HEK293T (cell line): ENCODE data around the gene REV1.

Experiments used
- CTCF ChIA-PET: fragments of 350-600 bp; formaldehyde crosslinking; extraction: SDS; loops from one replicate; lab custom pipeline; 2021; ENCODE audit warnings: antibody characterized with exemption, inconsistent platforms; lab: Yijun Ruan, JAX
- POLR2A ChIA-PET: fragments of 350-600 bp; formaldehyde crosslinking; extraction: SDS; loops from one replicate; lab custom pipeline; 2020; ENCODE audit warnings: antibody characterized with exemption, inconsistent platforms; lab: Yijun Ruan, JAX
- DNase-seq: peaks from one replicate; pipeline ENCODE4 v3.0.0; 2012; ENCODE audit warnings: mixed read lengths; ENCODE audit errors: extremely low spot score
- ARNT ChIP-seq: fragments of 450-650 bp; IDR thresholded peaks from 2 replicates; pipeline ENCODE4 v1.6.1; 2017; ENCODE audit warnings: mild to moderate bottlenecking
- BHLHE40 ChIP-seq: fragments of 450-650 bp; IDR thresholded peaks from 2 replicates; pipeline ENCODE4 v1.6.1; 2016; ENCODE audit warnings: mild to moderate bottlenecking, moderate library complexity, borderline replicate concordance
- CTBP1 ChIP-seq: fragments of 450-650 bp; IDR thresholded peaks from 2 replicates; pipeline ENCODE4 v1.6.1; 2016; ENCODE audit warnings: borderline replicate concordance
- ELF4 ChIP-seq: fragments of 450-650 bp; IDR thresholded peaks from 2 replicates; pipeline ENCODE4 v1.6.1; 2017; ENCODE audit warnings: antibody characterized with exemption
- FOXA1 ChIP-seq: fragments of 450-650 bp; IDR thresholded peaks from 2 replicates; pipeline ENCODE4 v1.6.1; 2016; ENCODE audit warnings: mild to moderate bottlenecking
- FOXK2 ChIP-seq: fragments of 450-650 bp; IDR thresholded peaks from 2 replicates; pipeline ENCODE4 v1.6.1; 2016; ENCODE audit warnings: mild to moderate bottlenecking
- FOXM1 ChIP-seq: fragments of 450-650 bp; IDR thresholded peaks from 2 replicates; pipeline ENCODE4 v1.6.1; 2017; ENCODE audit warnings: mild to moderate bottlenecking, borderline replicate concordance
- HDGF ChIP-seq: fragments of 450-650 bp; IDR thresholded peaks from 2 replicates; pipeline ENCODE4 v1.6.1; 2017; ENCODE audit warnings: antibody characterized with exemption, borderline replicate concordance
- L3MBTL2 ChIP-seq: fragments of 450-650 bp; conservative IDR thresholded peaks from 2 replicates; pipeline ENCODE4 v1.6.1; 2016; ENCODE audit warnings: mild to moderate bottlenecking
- LEF1 ChIP-seq: fragments of 450-650 bp; IDR thresholded peaks from 2 replicates; pipeline ENCODE4 v1.6.1; 2017; ENCODE audit warnings: mild to moderate bottlenecking, borderline replicate concordance
- NFRKB ChIP-seq: fragments of 450-650 bp; IDR thresholded peaks from 2 replicates; pipeline ENCODE4 v1.6.1; 2016; ENCODE audit warnings: mild to moderate bottlenecking, moderate library complexity
- SP1 ChIP-seq: fragments of 450-650 bp; IDR thresholded peaks from 2 replicates; pipeline ENCODE4 v1.6.1; 2017
- SUZ12 ChIP-seq: fragments of 450-650 bp; IDR thresholded peaks from 2 replicates; pipeline ENCODE4 v1.6.1; 2016; ENCODE audit warnings: mild to moderate bottlenecking
- TARDBP ChIP-seq: fragments of 450-650 bp; IDR thresholded peaks from 2 replicates; pipeline ENCODE4 v1.6.1; 2016
- ZNF384 ChIP-seq: fragments of 450-650 bp; IDR thresholded peaks from 2 replicates; pipeline ENCODE4 v1.6.1; 2016
- TF ChIP-seq, protein P1 (sequence below): fragments of 450-650 bp; IDR thresholded peaks from 2 replicates; pipeline ENCODE4 v1.6.1; 2016

REV1 gene

DNA sequence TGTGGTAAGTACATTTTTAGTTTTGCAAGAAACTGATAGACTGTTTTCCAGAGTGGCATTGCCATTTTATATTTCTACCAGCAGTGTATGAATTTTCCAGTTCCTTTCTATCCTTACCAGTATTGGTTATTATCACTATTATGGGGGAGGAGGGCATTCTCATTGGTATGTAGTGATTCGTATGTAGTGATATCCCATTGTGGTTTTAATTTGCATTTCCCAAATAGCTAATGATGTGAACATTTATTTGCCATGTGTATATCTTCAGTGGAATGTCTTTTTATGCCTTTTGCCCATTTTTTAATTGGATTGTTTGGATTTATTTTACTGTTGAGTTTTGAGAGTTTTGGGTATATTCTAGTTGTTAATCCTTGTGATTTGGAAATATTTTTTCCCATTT lies 135.7 kb downstream of the REV1 start:
- ChIA-PET CTCF (no interaction called here), POLR2A (interaction anchor here (1.9 kb wide), 1 partner anchor 17 kb away, joined by 6 read pairs; the partner anchor contains the start of gene EIF5B)
- TF ChIP-seq, protein P1, sequence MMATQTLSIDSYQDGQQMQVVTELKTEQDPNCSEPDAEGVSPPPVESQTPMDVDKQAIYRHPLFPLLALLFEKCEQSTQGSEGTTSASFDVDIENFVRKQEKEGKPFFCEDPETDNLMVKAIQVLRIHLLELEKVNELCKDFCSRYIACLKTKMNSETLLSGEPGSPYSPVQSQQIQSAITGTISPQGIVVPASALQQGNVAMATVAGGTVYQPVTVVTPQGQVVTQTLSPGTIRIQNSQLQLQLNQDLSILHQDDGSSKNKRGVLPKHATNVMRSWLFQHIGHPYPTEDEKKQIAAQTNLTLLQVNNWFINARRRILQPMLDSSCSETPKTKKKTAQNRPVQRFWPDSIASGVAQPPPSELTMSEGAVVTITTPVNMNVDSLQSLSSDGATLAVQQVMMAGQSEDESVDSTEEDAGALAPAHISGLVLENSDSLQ = no peak
- TF ChIP-seq SUZ12 = no peak
- TF ChIP-seq L3MBTL2 = no peak
- TF ChIP-seq FOXA1 = no peak
- no peak for TF ChIP-seq BHLHE40
- TF ChIP-seq TARDBP = no peak
- TF ChIP-seq NFRKB = no peak
- TF ChIP-seq ELF4 = no peak
- TF ChIP-seq FOXK2 = no peak
- no peak for TF ChIP-seq SP1
- TF ChIP-seq HDGF = no peak
- no peak for TF ChIP-seq LEF1
- TF ChIP-seq ZNF384 = no peak
- TF ChIP-seq CTBP1 = no peak
- TF ChIP-seq FOXM1 = no peak
- TF ChIP-seq ARNT = no peak
- no peak for DNase-seq
